Measurements from ENCODE around the gene KRT13.

Gene KRT13

DNA sequence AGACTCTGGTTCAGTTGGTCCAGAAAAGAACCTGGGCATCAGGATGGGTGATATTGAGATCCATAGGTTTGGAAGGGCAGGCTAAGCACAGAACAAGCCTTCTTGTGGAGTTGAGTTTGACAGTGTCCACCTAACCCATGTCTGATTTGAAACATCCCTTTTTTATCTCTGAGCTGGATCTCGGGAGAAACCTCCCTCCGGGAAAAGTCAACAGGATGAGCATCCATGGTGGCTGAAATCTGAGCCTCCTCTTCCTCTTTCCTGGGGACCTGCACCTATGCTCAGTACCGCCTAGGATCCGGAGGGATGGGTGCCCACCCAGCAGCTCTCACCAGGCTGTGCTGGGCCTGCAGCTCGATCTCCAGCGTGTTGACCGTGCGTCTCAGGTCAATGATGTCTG, 41.7 kb downstream of the KRT13 start:
- no peak for DNase-seq

DNA sequence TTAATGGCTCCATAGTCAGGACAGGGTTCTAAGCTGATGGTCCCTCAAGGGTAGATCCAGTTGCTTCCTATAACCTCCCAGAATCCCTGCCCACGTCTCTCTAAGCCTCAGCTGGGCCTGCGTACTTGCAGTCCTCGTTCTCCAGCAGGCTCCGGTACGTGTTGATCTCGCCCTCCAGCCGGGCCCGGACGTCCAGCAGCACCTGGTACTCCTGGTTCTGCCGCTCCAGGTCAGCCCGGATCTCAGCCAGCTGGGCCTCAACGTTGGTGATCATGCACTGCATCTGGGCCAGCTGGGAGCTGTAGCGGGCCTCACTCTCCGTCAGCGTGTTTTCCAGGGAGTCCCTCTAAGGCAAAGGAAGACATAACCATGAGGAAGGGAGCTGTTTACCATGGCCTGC, 42.7 kb downstream of the KRT13 start:
- no peak for DNase-seq

DNA sequence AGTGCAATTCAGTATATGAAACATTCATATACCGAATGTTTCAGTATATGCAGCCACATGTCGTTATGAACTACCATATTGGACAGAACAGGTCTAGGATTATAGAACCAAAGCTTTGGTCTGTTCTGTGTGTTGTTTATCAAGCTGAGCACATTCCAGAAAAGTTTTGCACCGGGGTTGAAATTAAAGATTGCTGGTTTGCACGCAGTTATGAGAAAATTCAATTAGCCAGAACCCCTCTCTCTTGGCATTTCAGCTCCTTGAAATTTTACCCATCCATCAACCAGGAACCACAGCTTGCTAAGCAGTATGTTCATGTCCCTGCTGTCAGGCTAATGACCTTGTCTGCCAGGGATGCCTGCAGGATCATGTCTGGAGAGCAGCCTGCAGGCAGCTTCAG, 47.7 kb downstream of the KRT13 start:
- no peak for DNase-seq

DNA sequence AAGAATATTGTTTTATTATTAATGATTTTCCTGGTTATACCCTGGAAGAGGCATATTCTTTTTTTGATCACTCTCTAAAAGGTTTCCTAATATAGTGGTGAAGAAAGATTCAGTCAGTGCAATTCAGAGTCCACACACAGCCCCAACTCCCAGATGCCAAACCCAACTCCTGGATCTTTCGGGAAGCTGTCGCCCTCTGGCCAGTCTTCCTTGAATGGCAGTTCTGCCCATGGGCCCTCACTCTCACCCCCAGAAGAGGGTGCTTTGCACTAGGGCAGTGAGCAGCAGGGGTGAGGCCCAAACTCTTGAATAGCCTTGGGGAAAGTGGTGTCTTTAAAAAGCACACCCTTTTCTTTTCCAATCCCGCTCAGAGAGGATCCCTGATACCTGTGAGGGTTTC, 49.2 kb downstream of the KRT13 start:
- no peak for DNase-seq

DNA sequence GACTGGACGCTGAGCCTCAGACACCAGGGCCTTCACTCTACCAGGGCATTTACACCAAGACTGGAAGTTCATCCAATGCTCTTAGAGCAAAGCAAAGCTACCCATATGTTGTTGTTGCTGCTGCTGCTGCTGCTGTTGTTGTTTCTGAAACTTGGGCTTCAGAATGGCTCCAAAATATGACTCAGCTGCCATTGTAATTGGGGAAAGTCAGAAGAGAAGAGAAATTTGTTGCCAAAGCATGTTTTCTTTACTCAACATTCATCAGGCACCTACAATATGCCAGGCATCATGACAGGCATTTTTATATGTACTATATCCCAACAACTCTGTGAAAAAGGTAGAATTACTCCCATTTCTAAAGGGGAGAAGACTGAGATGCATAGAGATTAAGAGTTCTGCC, 50.2 kb downstream of the KRT13 start:
- no peak for DNase-seq

DNA sequence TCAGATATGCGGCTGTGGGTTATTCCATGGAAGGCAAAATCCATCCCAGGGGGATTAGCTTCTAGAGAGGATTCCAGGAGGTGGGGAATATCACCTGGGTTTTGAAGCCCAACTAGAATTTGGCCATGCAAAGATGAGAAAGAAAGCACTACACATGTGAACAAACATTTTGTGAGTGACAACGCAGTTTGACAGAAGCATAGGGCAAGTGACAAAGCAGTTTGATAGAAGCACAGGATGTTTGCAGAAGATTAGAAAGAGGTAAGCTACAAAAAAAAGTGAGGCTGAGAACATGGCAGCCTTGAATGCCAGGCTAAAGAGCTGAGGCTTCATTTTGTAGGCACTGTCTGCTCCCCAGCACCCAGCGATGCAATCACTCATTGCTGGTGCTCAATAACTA, 52.3 kb downstream of the KRT13 start:
- DNase-seq: no peak

DNA sequence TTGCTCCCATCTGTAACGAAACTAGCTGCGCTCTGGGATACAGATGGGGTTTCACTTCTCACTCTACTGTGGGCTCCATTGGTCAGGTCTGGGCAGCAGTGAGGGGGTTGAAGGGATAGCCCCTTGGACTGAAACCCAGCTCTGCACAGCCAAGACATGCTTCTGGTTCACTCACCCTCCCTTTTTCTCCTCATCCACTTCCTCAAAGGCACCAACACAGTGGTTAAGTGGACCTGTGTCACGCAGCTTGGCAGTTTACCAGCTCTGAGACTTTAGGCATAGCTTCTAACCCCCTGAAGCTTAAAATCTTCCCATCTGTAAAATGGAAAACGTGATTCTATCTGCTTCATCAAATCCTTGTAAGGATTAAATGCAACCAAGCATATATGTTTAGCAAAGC, 53.1 kb downstream of the KRT13 start:
- no peak for DNase-seq

DNA sequence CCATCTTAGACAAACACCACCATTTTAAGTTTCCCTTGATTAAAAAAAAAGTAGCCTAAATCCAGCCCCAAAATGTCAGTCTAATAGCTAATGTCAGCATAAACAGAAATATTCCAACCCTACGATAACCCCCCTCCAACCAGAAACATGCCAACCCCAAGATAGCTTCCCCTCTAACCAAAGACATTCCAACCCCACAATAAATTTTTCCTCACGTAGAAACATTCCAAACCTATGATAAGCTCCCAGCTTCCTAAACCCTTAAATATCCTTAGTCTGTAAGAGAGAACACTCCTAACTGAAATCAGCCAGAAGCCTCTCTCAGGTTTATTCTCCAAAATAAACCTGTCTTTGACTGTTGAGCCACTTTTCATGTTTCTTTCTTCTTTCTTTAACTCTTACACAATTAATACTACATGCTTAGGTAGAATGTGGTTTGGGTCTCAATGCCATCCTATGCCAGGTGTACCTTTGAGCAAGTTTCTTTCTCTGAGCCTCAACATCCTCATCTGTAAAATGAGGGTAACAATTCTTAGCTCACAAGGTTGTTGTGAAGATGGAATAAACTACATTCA, 54.2 kb downstream of the KRT13 start:
- DNase-seq: no peak
